ENCODE results near the gene HIPK2.

HIPK2 gene

DNA sequence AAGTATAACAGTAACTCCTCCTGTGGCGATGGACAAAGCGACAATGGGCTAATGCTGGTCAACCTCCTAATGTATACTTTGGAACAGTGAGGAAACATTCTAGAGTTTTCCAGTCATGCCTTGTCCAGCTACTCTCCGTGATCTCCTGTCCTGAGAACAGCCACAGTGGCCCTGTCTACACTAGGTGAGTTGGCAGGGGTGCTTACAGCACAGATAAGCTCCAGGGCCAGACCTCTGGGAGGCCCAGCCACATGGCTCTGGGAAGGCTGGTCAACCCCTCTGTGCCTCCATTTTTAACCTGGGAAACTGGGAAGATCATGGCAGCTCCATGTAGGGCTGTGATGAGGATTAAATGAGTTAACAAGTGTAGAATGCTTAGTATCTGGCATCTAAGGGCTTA lies 197.4 kb downstream of the HIPK2 start:
- FAIRE-seq = no peak

DNA sequence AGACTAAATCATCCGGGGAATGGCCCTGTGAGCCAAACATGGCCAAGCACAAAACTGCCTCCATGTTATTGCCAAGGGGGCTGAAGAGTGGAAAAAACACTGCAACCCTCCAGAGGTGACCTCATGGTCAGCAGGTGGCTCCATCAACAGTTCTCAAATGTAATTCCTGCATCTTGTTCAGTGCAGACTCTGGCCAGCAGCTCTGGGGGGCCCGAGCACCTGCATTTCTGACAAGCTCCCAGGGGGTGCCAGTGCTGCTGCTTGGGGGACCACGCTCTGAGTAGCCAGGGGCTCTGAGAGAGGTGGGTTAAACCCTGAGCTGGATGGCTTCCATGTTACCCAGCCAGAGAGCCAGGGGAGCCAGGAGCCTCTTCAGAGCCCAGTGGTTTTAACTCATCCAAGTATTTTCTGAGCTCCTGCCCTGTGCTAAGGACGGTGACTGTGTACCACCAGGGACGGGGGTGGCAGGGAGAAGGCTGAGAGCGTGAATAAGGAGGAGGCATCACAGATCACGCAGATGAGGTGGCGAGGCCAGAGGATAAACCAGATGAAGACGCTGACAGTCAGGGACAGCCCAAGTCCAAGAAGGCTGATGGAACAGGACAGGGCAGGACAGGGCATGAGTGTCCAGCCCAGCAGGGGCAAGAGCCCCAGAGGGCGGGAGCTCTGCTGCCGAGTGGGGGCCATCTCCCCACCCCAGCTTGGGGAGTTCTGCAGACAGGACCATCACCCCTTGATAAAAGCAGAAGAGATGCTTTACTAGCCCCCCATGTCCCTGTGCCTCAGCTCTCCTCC lies 201.4 kb downstream of the HIPK2 start:
- FAIRE-seq = no peak

DNA sequence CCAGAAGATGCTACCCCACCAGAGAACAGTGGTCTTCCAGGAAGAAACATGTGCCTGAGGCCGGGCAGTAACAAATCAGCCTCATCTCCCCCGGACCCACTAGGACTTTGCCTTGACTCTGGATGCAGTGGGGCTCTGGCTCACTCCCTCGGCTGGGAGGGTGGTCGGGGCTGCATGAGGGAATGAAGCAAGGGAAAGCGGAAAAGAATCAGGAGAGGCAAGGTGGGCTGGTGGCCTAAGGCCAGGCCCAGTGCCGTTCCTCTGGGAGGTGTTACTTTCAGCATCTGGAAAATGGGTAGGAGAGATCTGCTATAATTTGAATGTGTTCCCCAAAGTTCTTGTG lies 202.5 kb downstream of the HIPK2 start:
- FAIRE-seq = no peak

DNA sequence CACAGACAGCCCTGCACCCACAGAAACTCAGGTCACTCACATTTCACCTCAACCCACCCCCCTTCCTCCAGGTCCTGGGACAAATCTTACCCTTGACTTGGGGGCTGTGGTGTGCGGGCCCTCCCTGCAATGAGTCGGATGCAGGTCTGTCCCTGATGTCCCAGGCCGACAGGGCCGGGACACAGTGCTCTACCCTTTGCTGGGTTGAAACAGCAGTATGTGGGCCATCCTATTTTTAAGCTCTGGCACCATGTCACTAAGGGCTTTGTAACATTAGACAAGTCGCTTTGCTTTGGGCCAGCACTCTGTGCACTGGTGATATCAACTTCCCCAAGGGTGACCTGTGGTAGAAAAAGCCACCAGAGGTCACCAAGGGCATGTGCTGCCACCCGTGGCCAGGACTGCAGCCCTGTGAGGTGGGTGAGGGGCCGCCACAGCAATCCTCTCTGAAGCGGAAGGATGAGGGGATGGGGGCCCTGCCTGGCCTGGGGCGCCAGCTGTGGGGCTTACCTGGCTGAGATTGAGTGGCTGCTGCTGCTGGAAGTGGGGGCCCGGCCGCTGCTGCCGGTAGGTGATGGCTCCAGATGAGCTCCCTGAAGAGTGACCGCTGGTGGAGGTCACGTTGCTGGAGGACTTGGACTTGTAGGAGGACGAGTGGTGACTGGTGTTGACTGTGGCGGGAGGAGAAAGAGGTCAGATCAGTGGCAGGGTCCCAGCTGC lies 203.0 kb downstream of the HIPK2 start:
- FAIRE-seq = no peak

DNA sequence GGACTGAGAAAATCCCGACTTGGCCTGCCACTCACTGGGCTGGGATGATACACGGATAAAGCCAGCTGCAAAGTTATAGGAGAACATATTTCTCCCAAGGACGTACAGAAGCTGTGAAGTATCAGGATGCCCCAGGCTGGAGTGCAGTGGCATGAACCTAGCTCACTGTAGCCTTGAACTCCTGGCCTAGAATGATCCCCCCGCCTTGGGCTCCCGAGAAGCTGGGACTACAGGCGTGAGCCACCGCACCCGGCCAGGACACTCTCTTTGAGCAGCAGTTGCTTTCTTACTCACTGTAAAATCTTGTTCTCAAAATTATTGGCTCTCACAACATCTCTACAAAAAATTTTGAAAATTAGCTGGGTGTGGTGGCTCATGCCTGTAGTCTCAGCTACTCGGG lies 203.9 kb downstream of the HIPK2 start:
- FAIRE-seq = no peak

DNA sequence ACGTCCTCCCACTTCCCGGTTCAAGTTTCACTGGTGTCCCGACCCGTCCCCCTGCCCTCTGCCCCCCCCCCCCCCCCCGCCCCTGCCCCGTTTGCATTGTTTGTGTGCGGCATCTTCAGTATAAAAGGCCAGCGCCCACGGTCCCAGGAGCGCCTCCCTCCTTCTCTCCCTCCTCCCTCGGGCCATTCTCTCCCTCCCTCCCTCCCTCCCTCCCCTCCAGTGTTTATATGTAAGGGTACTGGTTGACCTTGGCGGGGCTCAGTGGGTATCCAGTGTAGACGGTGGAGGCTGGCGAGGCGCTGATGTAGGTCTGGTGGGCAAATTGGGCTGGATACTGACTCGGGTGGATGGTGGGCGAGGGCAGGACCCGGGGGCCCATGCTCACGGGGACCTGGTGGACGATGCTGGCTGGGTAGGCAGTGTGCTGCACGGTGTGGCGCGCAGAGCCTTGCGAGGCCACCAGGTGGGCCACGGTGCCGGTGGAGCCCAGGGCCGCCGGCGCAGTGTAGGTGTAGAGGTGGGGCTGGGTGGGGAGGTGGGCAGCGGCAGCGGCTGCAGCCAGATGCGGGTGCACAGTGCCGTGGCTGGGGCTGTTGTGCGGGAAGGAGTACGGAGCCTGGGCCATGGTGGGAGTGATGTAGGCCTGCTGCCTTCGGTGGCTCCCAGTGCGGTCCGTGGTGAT lies 205.0 kb downstream of the HIPK2 start:
- FAIRE-seq = no peak

DNA sequence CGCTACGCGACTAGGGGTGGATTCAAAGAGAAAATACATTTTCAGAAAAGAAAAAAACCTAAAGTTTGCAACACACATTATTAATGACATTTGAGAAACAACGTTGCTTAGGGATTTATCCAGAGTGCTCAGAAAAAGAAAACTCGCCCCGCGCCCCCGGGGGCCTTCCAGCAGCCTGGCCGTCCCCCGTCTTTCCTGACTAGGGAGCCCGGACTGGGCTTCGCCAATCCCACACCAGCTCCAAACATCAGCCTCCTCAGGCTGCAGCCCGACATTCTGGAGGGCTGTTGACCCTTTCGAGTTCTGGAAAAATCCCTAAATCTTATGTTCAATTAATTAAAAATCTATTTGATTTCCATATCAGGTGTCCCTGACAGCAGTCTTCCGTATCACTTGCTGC lies 205.7 kb downstream of the HIPK2 start:
- FAIRE-seq = no peak

DNA sequence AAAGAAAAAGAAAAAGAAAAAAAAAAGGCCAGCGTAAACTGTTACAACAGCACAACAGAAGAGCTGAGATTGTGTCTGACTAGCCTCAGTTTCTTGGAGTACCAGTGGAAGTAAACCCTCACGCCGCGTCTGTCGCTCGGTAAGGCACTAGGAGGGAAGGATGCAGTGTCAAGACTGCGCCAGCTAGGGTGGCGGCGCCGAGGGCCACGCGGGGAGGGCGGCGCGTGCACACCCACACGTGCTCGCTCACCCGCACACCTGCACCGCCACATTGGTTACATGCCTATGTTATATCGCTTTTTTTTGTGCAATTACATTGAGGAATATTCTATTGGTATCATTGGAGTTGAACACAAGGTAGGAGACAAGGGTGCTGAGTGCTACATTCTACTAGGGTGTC lies 206.1 kb downstream of the HIPK2 start:
- FAIRE-seq = no peak

DNA sequence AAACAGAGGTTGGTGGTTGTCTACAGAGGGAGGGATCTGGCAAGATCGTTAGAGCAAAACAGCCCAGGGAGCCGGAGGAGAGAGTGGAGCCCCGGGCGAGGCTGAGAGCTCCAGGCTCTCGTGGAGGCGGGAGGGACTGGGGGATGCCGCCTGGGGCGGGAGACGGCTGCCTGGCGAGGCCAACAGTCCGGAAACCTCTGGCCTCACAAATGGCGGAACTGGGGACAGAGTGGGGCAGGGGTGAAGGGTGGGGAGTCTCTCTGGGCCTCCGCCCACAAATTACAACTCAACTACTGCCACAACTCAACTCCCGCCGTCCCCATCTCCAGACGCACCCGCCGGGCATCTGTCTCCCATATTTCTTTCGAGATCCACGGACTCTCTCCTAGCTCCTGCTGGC lies 206.6 kb downstream of the HIPK2 start:
- no peak for FAIRE-seq

DNA sequence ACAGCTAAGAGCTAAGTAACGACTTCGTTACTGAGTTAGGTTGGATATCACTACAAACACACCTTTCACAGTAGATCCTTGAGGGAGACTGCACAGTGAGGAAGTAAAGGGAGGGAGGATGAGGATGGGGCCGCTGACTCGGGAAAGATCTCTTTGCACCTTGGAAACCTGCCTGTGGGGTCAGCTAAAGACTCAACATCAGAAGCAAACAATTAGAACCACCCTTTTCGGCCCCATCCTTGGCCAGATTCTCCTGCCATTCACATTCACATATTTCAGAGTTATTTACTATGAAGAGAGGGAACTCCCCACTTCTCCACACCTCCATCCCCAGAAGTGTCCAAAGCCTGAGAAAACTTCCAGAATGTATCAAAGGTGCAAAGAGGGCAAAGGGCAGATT lies 207.2 kb downstream of the HIPK2 start:
- no peak for FAIRE-seq

DNA sequence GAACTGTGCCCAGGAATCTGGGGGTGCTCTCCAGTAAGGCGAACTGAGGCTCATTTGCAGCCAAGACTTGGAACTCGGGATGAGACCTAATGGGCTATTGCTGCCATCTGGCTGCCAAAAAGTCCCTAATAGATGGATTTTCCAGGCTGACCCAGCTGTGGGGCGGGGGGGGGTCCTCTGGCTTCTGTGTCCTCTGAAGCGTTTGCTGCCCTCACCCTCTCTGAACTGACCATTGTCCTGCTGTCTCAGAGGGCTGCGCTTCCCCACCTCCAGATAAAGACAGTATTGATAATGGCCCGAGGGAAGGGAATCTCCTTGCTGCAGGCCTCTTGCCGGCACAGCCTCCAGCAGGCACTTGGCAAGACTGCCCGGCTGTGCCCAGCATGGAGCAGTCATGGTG lies 207.7 kb downstream of the HIPK2 start:
- FAIRE-seq = no peak

DNA sequence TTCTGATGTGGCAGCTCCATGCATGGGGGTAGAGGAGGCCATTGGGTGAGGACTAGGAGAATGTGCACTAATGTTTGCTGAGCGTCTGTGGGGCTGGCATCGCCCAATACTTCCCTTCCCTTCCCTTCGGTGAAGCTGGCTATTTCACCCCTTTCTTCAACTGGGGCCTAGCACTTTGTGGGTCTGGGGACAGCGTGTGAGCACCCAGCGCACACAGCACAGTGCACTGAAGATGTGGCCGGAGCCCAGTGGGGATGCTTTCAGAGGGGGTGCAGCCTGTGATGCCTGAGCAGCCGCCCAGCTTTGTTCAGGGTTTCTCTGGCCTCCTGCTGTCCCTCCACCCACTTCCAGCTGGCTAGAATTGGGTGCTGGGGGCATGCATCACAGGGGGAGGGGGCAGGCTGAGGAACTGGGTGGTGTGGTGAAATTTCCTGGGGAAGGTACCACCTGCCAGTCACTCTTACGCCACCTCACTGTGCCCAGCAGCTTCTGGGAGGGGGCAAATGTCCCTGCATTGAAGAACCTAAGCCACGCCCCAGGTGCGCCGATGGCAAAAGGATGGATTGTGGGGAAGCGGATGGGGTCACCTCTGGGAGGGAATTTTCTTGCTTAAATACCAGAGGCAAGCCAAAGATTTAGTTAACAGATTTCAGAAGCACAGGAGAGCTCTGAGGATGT lies 208.8 kb downstream of the HIPK2 start:
- no peak for FAIRE-seq

DNA sequence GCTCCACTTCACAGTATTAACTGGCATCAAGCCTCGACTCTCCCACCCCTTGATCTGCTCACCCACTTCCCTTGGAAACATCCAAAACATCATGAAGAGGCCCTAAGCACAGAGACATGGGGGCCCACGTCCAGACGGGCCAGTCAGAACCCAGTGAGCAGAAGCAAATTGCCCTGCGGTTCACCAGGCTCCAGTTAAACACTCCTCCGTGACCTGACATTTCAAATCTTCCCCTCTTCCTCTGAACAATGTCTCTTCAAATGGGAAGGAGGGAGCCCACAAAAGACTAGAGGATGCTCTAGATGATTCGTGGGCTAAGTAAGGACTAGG lies 209.5 kb downstream of the HIPK2 start:
- no peak for FAIRE-seq

DNA sequence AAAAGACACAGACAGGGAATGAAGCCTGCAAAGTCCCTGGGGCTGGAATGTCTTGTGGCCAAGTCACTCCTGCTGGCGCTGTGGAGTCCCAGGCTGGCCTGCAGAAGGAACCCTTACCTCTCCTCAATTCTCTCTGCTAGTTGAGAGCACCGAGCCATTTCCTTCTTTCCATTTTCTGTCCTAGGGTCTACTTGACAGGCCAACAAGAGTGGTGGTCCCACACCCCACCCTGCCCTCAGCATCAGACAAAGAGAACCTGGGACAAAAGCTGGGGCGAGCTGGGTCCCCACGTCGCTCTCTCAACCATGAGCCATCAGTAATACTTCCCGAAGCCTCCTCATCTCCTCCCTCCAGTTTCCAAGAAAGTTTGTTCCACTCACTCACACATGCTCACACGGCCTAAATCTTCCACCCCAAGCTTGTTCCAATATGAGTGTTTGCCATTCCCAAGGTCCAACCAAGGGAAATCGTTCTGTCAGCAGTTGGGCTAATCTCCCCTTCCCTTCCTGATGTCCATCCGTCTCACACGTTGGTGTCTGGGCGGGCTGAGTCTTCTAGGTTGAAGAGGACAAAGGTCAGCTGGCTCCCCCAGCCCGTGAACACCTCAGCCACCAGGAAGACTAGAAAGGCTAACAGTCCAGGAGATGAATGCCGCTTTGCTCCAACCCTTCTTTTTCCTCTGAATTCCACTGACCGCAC lies 210.0 kb downstream of the HIPK2 start:
- no peak for FAIRE-seq

DNA sequence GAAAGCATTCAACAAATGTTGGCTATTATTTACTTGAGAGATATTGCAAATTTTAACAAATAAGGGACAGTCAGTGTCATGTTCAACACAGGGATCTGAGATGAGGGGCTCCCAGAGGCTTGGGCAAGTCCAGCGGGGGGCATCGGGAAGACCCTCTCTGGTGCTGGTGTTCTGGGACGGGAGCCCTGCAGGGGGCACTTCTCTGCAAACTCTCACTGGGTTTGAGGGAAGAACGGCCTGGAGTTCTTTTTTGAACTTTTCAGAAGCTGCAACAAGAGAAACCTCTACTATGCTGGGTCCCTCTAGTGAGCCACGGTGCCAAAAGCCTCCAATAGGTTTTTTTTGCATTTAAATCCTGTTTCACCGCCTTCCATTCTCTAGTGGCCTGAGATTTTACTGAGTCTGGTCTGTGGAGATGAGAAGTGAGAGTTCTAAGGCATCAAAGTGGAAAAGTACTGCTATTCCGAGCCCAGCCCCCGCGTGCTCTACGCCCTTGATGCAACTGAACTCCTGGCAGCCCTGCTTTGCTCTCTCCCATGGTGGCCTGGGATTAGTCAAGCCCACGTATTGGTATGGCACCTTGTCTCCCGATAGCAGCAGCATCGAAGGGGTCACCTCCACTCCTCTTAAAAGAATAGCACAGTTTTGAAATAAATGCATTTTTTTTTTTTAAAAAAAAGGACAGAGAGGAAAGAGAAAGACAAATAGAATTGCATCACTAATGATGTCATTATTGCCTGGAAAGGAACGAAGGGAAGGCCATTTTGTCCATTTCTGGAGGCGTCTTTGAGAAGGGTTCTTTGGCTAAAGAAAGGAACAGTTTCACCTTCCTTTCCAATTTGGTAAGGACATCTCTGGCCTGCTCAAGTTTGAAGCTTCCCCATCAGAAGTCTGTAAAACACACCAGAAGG lies 210.8 kb downstream of the HIPK2 start:
- no peak for FAIRE-seq

DNA sequence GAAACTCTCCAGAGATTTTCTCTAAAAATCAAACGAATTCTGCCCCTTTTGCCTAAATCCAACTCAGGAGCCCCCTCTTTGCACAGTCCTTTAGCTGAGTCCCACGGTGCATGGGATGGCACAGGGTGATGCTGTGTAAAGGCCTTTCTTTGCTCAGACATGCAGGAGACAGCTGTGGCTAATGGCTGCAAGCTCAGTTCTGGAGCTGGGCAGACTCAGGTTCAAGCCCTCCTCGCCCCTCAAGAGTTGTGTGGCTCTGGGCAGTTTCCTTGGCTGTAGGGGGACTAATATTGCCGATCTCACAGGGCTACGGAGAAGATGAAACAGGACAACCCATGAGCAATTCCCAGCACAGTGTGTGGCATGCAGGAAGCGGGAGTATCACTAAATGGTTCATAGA lies 211.7 kb downstream of the HIPK2 start:
- FAIRE-seq = no peak

DNA sequence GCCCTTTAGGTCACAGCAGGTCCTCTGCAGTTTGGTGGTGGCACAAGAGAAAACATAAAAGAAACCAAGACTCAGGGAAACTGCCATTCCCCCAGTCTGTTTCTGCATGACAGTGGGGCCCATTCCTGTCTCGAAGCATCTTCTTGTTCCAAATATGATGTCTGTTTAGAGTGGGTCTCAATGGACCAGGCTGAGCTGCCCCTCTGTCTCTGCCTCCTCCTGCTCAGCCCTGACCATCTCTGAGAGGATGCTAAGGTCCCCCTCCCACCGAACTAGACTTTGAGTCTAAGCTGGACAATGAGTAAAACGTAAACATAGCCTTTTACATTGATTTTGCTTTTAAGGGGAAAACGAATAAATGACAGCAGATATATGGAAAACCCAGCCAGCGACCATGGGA lies 213.9 kb downstream of the HIPK2 start:
- no peak for FAIRE-seq

DNA sequence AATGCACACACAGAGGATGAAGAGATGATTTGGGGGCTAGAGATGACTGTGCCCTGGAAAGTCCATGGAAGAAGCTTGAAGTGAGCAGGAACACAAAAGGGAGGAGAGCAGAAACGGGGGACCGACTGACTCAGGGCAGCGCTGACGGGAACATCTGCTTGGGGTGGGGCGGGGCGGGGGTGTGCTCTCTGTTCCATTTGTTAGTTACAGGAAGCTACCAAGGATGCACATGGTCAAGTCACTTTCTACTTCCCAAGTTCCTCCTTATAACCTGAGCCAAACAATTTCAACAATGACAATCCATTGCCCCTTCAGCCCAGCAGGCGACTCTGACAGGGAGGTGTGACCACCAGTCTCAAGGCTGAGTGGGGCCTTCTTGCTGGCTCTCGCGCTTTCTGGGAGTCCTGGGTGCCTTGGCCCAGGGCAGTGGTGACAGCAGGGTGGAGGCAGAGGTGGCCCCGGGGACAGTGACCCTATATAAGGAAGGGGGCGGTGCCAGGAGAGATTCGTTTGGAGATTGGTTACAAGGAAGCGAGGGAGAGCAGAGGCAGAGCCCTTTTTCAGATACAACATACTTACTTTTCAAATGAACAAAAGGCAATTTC lies 214.7 kb downstream of the HIPK2 start:
- no peak for FAIRE-seq

DNA sequence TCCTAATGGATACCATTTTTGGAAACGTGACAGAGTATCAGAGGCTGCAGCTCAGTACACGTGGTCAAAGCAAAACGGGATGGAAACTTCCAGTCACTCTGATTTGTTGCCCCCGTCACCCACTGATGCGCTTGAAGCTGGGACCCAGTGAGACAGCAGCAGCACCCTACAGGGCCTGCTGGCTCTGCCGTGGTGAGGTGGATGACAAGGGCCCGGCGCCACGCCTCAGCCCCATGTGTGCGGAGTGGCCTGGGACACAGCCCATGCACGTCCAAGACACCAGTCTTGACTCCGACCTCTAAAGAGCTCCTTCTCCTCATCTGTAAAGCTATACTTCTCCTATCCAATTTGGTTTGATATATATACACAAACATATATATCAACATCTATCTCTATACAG lies 215.3 kb downstream of the HIPK2 start:
- FAIRE-seq = no peak

DNA sequence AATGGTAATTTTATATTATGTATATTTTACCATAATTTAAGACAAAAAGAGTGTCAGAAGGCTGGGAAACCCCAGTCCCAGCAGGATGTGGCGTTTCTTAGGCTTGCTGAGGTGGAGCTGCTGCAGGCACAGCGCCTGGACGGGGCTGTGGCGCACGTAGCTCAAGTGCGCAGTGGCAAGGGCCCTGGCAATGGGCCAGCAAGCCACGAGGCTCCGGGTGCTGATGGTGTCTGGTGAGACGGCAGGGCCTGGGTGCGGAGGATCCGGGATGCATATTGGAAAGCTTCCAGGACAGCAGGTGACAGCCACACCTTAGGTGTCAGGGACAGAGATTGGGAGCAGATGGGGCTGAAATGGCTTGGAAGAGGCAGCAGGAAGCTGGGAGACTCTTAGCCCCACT lies 217.1 kb downstream of the HIPK2 start:
- FAIRE-seq = no peak

DNA sequence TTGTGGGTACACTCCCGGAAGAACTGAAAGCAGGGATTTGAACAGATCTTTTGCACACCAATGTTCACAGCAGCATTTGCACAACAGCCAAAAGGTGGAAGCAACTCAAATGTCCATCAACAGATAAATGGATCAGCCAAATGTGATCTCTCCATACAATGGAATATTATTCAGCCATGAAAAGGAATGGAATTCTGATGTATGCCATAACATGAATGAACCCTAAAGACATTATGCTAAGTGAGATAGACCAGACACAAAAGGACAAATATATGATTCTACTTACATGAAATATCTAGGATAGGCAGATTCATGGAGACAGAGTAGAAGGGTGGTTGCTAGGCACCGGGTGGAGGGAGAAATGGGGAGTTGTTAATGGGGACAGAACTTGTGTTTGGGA lies 217.6 kb downstream of the HIPK2 start:
- no peak for FAIRE-seq

Measured in colon (tissue), 2 donors.